ENCODE data around the gene ELAPOR2.

GRCh38 chr7:87106974-87107612 is 47.6 kb upstream of the ELAPOR2 start:
- TF ChIP-seq CTCF (conservative IDR thresholded peaks at IDR 0.05; ENCODE audit: low read length) (no peak), EZH2phosphoT487 (IDR thresholded peaks at IDR 0.05; ENCODE audit: borderline replicate concordance) (no peak)

All from Loucy (cell line).